ENCODE measurements around the gene PLPP2. TPM values are rescaled to one million over a fixed set of nuclear protein-coding genes. Genes with fewer than 3 reads are reported as not detected.

The PLPP2 gene
- total RNA-seq, 1 donor from 2014 or later: 8.0 TPM

DNA sequence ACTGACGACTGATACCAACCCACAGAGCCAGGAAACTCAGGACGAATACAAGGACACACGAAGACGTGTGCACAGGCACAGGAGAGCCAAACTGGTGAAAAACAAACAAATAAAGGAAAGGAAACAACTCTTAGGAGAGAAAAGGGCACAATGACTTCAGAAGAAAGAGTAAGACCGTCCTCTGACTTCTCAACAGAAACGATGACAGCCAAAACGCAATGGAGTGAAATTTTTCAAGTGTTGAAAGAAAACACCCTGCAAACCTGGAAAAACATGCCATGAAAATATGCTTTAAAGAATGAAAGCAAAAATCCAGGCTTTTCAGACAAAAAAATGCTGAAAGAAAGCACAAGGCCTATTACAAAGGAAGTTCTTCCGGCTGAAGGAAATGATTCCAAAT lies 24.6 kb upstream of the PLPP2 start:
- Mint-ChIP-seq H3K4me3 (no peak overlapping the region), H3K27me3 (ENCODE audit: low read depth) (no peaks in the 10 kb centered on the region), H3K27ac (no peak overlapping the region), H3K9me3 (peaks cover 16% of the 10 kb centered on the region), H3K4me1 (no peaks in the 10 kb centered on the region), H3K36me3 (peaks cover 54% of the 10 kb centered on the region)
- DNase-seq (ENCODE audit: low spot score in 2 of 2, unreplicated experiment in 2 of 2): no peak
- no peak for TF ChIP-seq CTCF (IDR thresholded peaks at IDR 0.05; ENCODE audit: unreplicated experiment)

- TF ChIP-seq CTCF (IDR thresholded peaks at IDR 0.05; ENCODE audit: unreplicated experiment): no peak
- H3K36me3 Mint-ChIP-seq: peaks cover 41% of the 10 kb centered on the region
- H3K27me3 Mint-ChIP-seq (ENCODE audit: low read depth): no peaks in the 10 kb centered on the region
- DNase-seq (ENCODE audit: low spot score in 2 of 2, unreplicated experiment in 2 of 2): no peak
- H3K9me3 Mint-ChIP-seq: peaks cover 14% of the 10 kb centered on the region
- no peaks in the 10 kb centered on the region for H3K4me1 Mint-ChIP-seq
- H3K27ac Mint-ChIP-seq: no peak overlapping the region
- H3K4me3 Mint-ChIP-seq: no peak overlapping the region
Measured at GRCh38 chr19:313988-314815, 23.0 kb upstream of the PLPP2 start.

DNA sequence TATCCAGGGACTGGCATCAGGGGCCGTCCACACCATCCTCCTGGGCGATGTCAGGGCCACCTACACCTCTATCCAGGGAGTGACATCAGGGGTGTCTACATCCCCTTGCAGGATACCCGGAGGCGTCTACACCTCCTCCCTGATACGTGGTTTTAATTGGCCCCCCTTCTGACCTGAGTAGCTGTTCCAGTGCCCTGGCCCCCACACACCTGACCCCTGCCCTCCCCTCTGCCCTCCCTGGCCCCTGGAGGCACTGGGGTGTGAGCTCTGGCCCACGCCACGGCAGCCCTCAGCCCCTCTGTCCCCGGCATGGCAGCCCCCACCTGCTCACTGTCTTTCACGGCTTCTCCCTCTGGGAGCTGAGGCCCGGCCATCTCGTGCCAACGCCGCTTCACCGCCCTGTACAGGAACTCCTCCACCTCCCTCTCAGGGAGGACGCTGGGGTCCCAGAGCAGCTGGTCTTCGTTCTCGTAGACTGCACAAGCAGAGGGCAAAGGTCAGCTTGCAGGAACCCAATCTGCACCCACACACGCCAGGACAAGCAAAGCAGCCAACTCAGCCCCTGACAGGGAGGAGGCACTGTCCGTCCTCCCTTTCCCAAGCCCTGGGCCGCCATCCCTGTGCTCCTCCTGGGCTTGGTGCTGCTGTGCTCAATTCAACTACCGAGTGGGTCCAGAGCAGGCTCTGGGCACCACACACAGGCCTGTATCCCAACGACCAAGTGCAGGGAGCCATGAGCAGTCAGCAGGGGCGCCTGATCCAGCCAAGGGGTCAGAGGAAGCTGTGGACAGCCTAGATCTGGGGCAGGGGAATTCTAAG lies 22.2 kb upstream of the PLPP2 start:
- TF ChIP-seq CTCF (IDR thresholded peaks at IDR 0.05; ENCODE audit: unreplicated experiment): no peak
- no peak for DNase-seq (ENCODE audit: low spot score in 2 of 2, unreplicated experiment in 2 of 2)
- Mint-ChIP-seq H3K36me3 (peaks cover 41% of the 10 kb centered on the region), H3K9me3 (peaks cover 12% of the 10 kb centered on the region), H3K4me3 (no peak overlapping the region), H3K27me3 (ENCODE audit: low read depth) (no peaks in the 10 kb centered on the region), H3K4me1 (no peaks in the 10 kb centered on the region), H3K27ac (no peak overlapping the region)

GRCh38 chr19:311813-312261 lies 20.6 kb upstream of the PLPP2 start:
- no peaks in the 10 kb centered on the region for H3K27me3 Mint-ChIP-seq (ENCODE audit: low read depth)
- TF ChIP-seq CTCF (IDR thresholded peaks at IDR 0.05; ENCODE audit: unreplicated experiment): no peak
- H3K36me3 Mint-ChIP-seq: peaks cover 34% of the 10 kb centered on the region
- DNase-seq (ENCODE audit: low spot score in 2 of 2, unreplicated experiment in 2 of 2): no peak
- no peak overlapping the region for H3K4me3 Mint-ChIP-seq
- H3K27ac Mint-ChIP-seq: no peak overlapping the region
- no peaks in the 10 kb centered on the region for H3K4me1 Mint-ChIP-seq
- peaks cover 8% of the 10 kb centered on the region for H3K9me3 Mint-ChIP-seq

GRCh38 chr19:310781-311496 lies 19.7 kb upstream of the PLPP2 start:
- Mint-ChIP-seq H3K4me3 (no peak overlapping the region), H3K27ac (no peak overlapping the region), H3K36me3 (peaks cover 26% of the 10 kb centered on the region), H3K27me3 (ENCODE audit: low read depth) (no peaks in the 10 kb centered on the region), H3K4me1 (no peaks in the 10 kb centered on the region), H3K9me3 (peaks cover 7% of the 10 kb centered on the region)
- DNase-seq (ENCODE audit: low spot score in 2 of 2, unreplicated experiment in 2 of 2): no peak
- TF ChIP-seq CTCF (IDR thresholded peaks at IDR 0.05; ENCODE audit: unreplicated experiment): no peak

Measured in mesothelial cell of epicardium (in vitro differentiated cells).